Parathyroid adenoma (tissue), 2 donors: ENCODE data around the gene CLEC16A.

ENCODE experiments used
- H2AFZ ChIP-seq: fragments of 300-600 bp; sonication (generic); one replicate; pipeline ENCODE4 v1.7.0; 2017; ENCODE audit warnings: antibody characterized with exemption, mild to moderate bottlenecking
- H3K27ac ChIP-seq: fragments of 300-600 bp; sonication (generic); one replicate; pipeline ENCODE4 v1.7.0; 2017
- H3K27me3 ChIP-seq: fragments of 300-600 bp; sonication (generic); one replicate; pipeline ENCODE4 v1.7.0; 2017; ENCODE audit warnings: low read length; ENCODE audit not compliant: control insufficient read depth, insufficient read depth
- H3K36me3 ChIP-seq: fragments of 300-600 bp; sonication (generic); one replicate; pipeline ENCODE4 v1.7.0; 2017; ENCODE audit warnings: low read length; ENCODE audit not compliant: control insufficient read depth, insufficient read depth
- H3K4me1 ChIP-seq: fragments of 300-600 bp; sonication (generic); one replicate; pipeline ENCODE4 v1.7.0; 2017; ENCODE audit warnings: control low read depth
- H3K4me2 ChIP-seq: fragments of 300-600 bp; sonication (generic); one replicate; pipeline ENCODE4 v1.7.0; 2017; ENCODE audit warnings: low read length
- H3K4me3 ChIP-seq: fragments of 300-600 bp; sonication (generic); one replicate; pipeline ENCODE4 v1.7.0; 2017; ENCODE audit warnings: low read depth, low read length
- H3K79me2 ChIP-seq: fragments of 300-600 bp; sonication (generic); one replicate; pipeline ENCODE4 v1.7.0; 2017; ENCODE audit warnings: control low read depth
- H3K9ac ChIP-seq: fragments of 300-600 bp; sonication (generic); one replicate; pipeline ENCODE4 v1.7.0; 2017; ENCODE audit warnings: mild to moderate bottlenecking
- H3K9me3 ChIP-seq: fragments of 300-600 bp; sonication (generic); one replicate; pipeline ENCODE4 v1.7.0; 2017; ENCODE audit warnings: low read length; ENCODE audit not compliant: control insufficient read depth
- CTCF ChIP-seq: fragments of 300-600 bp; sonication (generic); IDR thresholded peaks from one replicate; pipeline ENCODE4 v1.7.0; 2017; ENCODE audit warnings: antibody characterized with exemption, mild to moderate bottlenecking
- donor health status: primary hyperparathyroidism.

The CLEC16A gene

GRCh38 chr16:10943064-10943353 lies 1.4 kb upstream of the CLEC16A start:
- Histone ChIP-seq H3K4me1 (peaks cover 28% of the 10 kb centered on the region), H3K27ac (no peak overlapping the region), H3K27me3 (no peaks in the 10 kb centered on the region), H3K79me2 (peaks cover 17% of the 10 kb centered on the region), H3K36me3 (no peaks in the 10 kb centered on the region), H3K4me3 (peak overlapping the region; percentile 45), H2AFZ (no peak overlapping the region), H3K9ac (no peak overlapping the region), H3K9me3 (no peaks in the 10 kb centered on the region), H3K4me2 (peak overlapping the region; percentile 85)
- no peak for TF ChIP-seq CTCF

- H3K9ac ChIP-seq = peak overlapping the region; percentile 65
- H3K36me3 ChIP-seq = no peaks in the 10 kb centered on the region
- TF ChIP-seq CTCF = no peak
- no peaks in the 10 kb centered on the region for H3K27me3 ChIP-seq
- H2AFZ ChIP-seq = peak overlapping the region; percentile 94
- peak overlapping the region; percentile 83 for H3K4me2 ChIP-seq
- H3K4me3 ChIP-seq = peak overlapping the region; percentile 90
- H3K9me3 ChIP-seq = no peaks in the 10 kb centered on the region
- H3K4me1 ChIP-seq = peaks cover 9% of the 10 kb centered on the region
- H3K27ac ChIP-seq = no peak overlapping the region
- H3K79me2 ChIP-seq = peaks cover 24% of the 10 kb centered on the region
Observed at GRCh38 chr16:10945065-10945787, 862 bp downstream of the CLEC16A start.

- no peak overlapping the region for H3K4me2 ChIP-seq
- H3K9ac ChIP-seq = no peak overlapping the region
- no peaks in the 10 kb centered on the region for H3K36me3 ChIP-seq
- H3K27me3 ChIP-seq = no peaks in the 10 kb centered on the region
- H3K79me2 ChIP-seq = peaks cover 29% of the 10 kb centered on the region
- H3K27ac ChIP-seq = no peak overlapping the region
- no peak for TF ChIP-seq CTCF
- peaks cover 4% of the 10 kb centered on the region for H3K4me1 ChIP-seq
- no peak overlapping the region for H2AFZ ChIP-seq
- no peak overlapping the region for H3K4me3 ChIP-seq
- no peaks in the 10 kb centered on the region for H3K9me3 ChIP-seq
Observed at GRCh38 chr16:10946308-10946707, 1.9 kb downstream of the CLEC16A start.

GRCh38 chr16:10947211-10947787 lies 2.9 kb downstream of the CLEC16A start:
- Histone ChIP-seq H3K27me3 (no peaks in the 10 kb centered on the region), H3K27ac (no peak overlapping the region), H3K4me3 (no peak overlapping the region), H3K9ac (no peak overlapping the region), H2AFZ (no peak overlapping the region), H3K36me3 (no peaks in the 10 kb centered on the region), H3K4me2 (no peak overlapping the region), H3K79me2 (peaks cover 29% of the 10 kb centered on the region), H3K9me3 (no peaks in the 10 kb centered on the region), H3K4me1 (peaks cover 4% of the 10 kb centered on the region)
- no peak for TF ChIP-seq CTCF
